ENCODE measurements around the gene TMEM117.

DNA sequence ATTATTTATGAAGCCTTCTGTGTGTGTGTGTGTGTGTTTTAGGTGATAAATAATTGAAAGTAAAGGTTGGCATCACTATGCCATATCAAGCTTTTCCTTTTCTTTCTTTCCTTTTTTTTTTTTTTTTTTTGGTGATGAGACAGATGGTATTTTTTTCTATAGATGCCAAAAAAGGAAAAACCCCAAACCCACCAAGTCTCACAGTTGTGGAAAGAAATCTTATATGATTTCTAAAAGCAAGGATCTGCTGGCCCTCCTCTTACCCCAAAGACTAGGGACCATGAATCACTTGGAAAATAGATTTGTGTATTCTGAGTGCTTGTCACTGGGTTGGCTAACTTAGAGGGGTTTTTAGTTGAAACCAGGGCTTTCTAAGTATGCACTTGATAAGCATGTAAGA is 181.3 kb downstream of the TMEM117 start:
- TF ChIP-seq, protein P1, sequence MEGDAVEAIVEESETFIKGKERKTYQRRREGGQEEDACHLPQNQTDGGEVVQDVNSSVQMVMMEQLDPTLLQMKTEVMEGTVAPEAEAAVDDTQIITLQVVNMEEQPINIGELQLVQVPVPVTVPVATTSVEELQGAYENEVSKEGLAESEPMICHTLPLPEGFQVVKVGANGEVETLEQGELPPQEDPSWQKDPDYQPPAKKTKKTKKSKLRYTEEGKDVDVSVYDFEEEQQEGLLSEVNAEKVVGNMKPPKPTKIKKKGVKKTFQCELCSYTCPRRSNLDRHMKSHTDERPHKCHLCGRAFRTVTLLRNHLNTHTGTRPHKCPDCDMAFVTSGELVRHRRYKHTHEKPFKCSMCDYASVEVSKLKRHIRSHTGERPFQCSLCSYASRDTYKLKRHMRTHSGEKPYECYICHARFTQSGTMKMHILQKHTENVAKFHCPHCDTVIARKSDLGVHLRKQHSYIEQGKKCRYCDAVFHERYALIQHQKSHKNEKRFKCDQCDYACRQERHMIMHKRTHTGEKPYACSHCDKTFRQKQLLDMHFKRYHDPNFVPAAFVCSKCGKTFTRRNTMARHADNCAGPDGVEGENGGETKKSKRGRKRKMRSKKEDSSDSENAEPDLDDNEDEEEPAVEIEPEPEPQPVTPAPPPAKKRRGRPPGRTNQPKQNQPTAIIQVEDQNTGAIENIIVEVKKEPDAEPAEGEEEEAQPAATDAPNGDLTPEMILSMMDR (IDR thresholded peaks at IDR 0.05), result no peak
- TF ChIP-seq POLR2AphosphoS5 (IDR thresholded peaks at IDR 0.05) (no peak), POLR2A (IDR thresholded peaks at IDR 0.05) (no peak)

Data from sigmoid colon (tissue), 4 donors.